Mesendoderm (in vitro differentiated cells): Measurements from ENCODE around the gene ADGRD1.

ENCODE experiments used
- DNase-seq: peaks from one replicate; pipeline ENCODE4 v3.0.0; 2013
- H2AK5ac ChIP-seq: 2 replicates; pipeline ENCODE4 v1.6.1; 2013; ENCODE audit warnings: low read length, inconsistent platforms
- H2BK120ac ChIP-seq: 2 replicates; pipeline ENCODE4 v1.6.1; 2013; ENCODE audit warnings: low read depth, mild to moderate bottlenecking, low read length, moderate library complexity, mixed read lengths
- H2BK15ac ChIP-seq: replicated peaks from 2 replicates; pipeline ENCODE4 v1.6.1; 2013; ENCODE audit warnings: low read depth, mild to moderate bottlenecking, moderate library complexity
- H2BK5ac ChIP-seq: 2 replicates; pipeline ENCODE4 v1.6.1; 2013; ENCODE audit warnings: low read length, inconsistent platforms
- H3K18ac ChIP-seq: 2 replicates; pipeline ENCODE4 v1.6.1; 2013; ENCODE audit warnings: mild to moderate bottlenecking, low read length, mixed read lengths
- H3K23ac ChIP-seq: one replicate; pipeline ENCODE4 v1.6.1; 2013; ENCODE audit warnings: low read length
- H3K27ac ChIP-seq: 2 replicates; pipeline ENCODE4 v1.5.1; 2013; ENCODE audit warnings: low read depth, mild to moderate bottlenecking, inconsistent platforms, low read length, moderate library complexity
- H3K27me3 ChIP-seq: 2 replicates; pipeline ENCODE4 v1.6.1; 2013; ENCODE audit warnings: low read length, control low read depth, mild to moderate bottlenecking, inconsistent platforms; ENCODE audit not compliant: insufficient read depth, poor library complexity
- H3K36me3 ChIP-seq: 2 replicates; pipeline ENCODE4 v1.6.1; 2013; ENCODE audit warnings: low read length, inconsistent platforms; ENCODE audit not compliant: control insufficient read depth, insufficient read depth
- H3K4ac ChIP-seq: one replicate; pipeline ENCODE4 v1.6.1; 2013; ENCODE audit warnings: low read depth, mild to moderate bottlenecking, low read length, moderate library complexity
- H3K4me1 ChIP-seq: 2 replicates; pipeline ENCODE4 v1.6.1; 2013; ENCODE audit warnings: low read depth, low read length, inconsistent platforms; ENCODE audit not compliant: control insufficient read depth
- H3K4me2 ChIP-seq: 2 replicates; pipeline ENCODE4 v1.6.1; 2013; ENCODE audit warnings: low read length
- H3K4me3 ChIP-seq: 2 replicates; pipeline ENCODE4 v1.5.1; 2013; ENCODE audit warnings: mild to moderate bottlenecking, low read length
- H3K56ac ChIP-seq: one replicate; pipeline ENCODE4 v1.6.1; 2013; ENCODE audit warnings: low read length
- H3K79me1 ChIP-seq: 2 replicates; pipeline ENCODE4 v1.6.1; 2013; ENCODE audit warnings: low read length, inconsistent platforms
- H3K79me2 ChIP-seq: 2 replicates; pipeline ENCODE4 v1.6.1; 2013; ENCODE audit warnings: mild to moderate bottlenecking, low read length; ENCODE audit not compliant: control insufficient read depth, insufficient read depth
- H3K9ac ChIP-seq: 2 replicates; pipeline ENCODE4 v1.6.1; 2013; ENCODE audit warnings: low read length, inconsistent platforms
- H4K5ac ChIP-seq: one replicate; pipeline ENCODE4 v1.6.1; 2013; ENCODE audit warnings: low read length
- H4K8ac ChIP-seq: one replicate; pipeline ENCODE4 v1.6.1; 2013; ENCODE audit warnings: low read depth, mild to moderate bottlenecking, control low read depth, low read length, moderate library complexity
- WGBS: extraction: QIAGEN DNeasy Blood & Tissue Kit; methylation state at CpG from one replicate; pipeline ENCODE4 v1.1.7; 2013; ENCODE audit warnings: low lambda C conversion rate, missing lambda C conversion rate; ENCODE audit not compliant: insufficient coverage; ENCODE audit errors: extremely low coverage; 5-methylcytosine and 5-hydroxymethylcytosine counted together

The ADGRD1 gene

DNA sequence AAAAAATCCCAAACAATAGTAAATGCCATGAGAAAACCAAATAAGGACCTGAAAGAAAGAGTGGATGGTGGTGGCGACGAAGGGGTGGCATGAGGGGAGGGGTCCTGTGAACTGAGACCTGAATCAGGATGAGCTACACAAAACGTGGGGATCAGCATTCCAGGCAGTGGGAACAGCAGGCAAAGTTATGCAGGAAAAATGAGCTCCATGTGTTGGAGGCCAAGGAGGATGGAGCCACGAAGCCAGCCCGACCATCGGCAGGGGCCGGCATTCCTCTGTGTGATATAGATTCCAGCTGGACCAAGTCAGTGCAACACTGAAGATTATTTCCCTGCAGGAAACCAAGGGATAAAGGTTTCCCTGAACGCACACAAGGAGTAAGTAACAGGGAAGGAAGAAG is 7.1 kb downstream of the ADGRD1 start:
- Histone ChIP-seq H3K4me3 (no peak overlapping the region), H2AK5ac (no peak overlapping the region), H3K4me1 (no peaks in the 10 kb centered on the region), H3K4ac (no peak overlapping the region), H3K23ac (no peak overlapping the region), H3K4me2 (no peak overlapping the region), H3K79me2 (no peaks in the 10 kb centered on the region), H3K27me3 (no peaks in the 10 kb centered on the region), H4K8ac (no peak overlapping the region), H3K56ac (no peak overlapping the region), H3K27ac (no peak overlapping the region), H3K36me3 (no peaks in the 10 kb centered on the region), H3K18ac (no peak overlapping the region), H2BK5ac (no peak overlapping the region), H3K9ac (no peak overlapping the region), H4K5ac (no peak overlapping the region), H2BK120ac (no peak overlapping the region), H2BK15ac (no peak overlapping the region), H3K79me1 (no peaks in the 10 kb centered on the region)
- no peak for DNase-seq
- WGBS = no CpG with 5 or more reads among the region's 8 CpGs

DNA sequence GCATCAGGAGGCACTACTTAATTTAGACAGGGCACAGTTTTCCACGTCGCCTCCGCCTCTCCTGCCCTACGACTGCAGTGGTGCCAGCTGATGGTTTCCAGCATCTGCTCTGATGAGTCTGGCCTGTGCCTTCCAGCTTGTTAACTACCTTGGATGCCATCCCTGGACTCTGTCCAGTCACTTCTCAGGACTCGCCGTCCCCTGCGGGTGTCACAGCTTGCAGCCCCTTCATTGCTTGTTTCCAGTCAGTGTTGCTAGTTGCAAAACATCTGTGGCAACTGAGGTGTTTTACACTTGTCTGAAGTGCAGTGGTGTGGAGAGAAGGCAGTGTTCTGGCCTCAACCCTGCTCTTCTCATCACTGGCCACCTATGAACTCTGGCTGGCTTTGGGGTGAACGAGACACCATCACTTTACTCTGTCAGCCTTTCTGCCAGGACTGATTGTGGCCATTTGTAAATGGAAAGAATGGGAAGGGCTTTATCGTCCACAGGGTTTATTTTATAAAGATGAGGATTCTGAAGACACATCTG is 8.3 kb downstream of the ADGRD1 start:
- no peaks in the 10 kb centered on the region for H3K4me1 ChIP-seq
- H3K9ac ChIP-seq = no peak overlapping the region
- no peak overlapping the region for H2BK15ac ChIP-seq
- H2AK5ac ChIP-seq = no peak overlapping the region
- no peaks in the 10 kb centered on the region for H3K36me3 ChIP-seq
- no peak overlapping the region for H4K8ac ChIP-seq
- H3K18ac ChIP-seq = no peak overlapping the region
- H3K4me3 ChIP-seq = no peak overlapping the region
- H3K79me2 ChIP-seq = no peaks in the 10 kb centered on the region
- no peak for DNase-seq
- H3K23ac ChIP-seq = no peak overlapping the region
- no peak overlapping the region for H3K27ac ChIP-seq
- H3K4ac ChIP-seq = no peak overlapping the region
- H3K56ac ChIP-seq = no peak overlapping the region
- H2BK120ac ChIP-seq = no peak overlapping the region
- H4K5ac ChIP-seq = no peak overlapping the region
- H2BK5ac ChIP-seq = no peak overlapping the region
- no CpG with 5 or more reads among the region's 9 CpGs for WGBS
- H3K4me2 ChIP-seq = no peak overlapping the region
- no peaks in the 10 kb centered on the region for H3K79me1 ChIP-seq
- H3K27me3 ChIP-seq = no peaks in the 10 kb centered on the region

- H3K27ac ChIP-seq = no peak overlapping the region
- H2BK120ac ChIP-seq = no peak overlapping the region
- H3K79me2 ChIP-seq = no peaks in the 10 kb centered on the region
- no peak overlapping the region for H2AK5ac ChIP-seq
- no peaks in the 10 kb centered on the region for H3K36me3 ChIP-seq
- no peak overlapping the region for H4K5ac ChIP-seq
- H4K8ac ChIP-seq = no peak overlapping the region
- no peak for DNase-seq
- H3K56ac ChIP-seq = no peak overlapping the region
- H2BK5ac ChIP-seq = no peak overlapping the region
- no peak overlapping the region for H3K4me2 ChIP-seq
- H2BK15ac ChIP-seq = no peak overlapping the region
- no peaks in the 10 kb centered on the region for H3K4me1 ChIP-seq
- no peaks in the 10 kb centered on the region for H3K79me1 ChIP-seq
- H3K4me3 ChIP-seq = no peak overlapping the region
- no CpG with 5 or more reads among the region's 6 CpGs for WGBS
- H3K18ac ChIP-seq = no peak overlapping the region
- no peak overlapping the region for H3K4ac ChIP-seq
- no peak overlapping the region for H3K23ac ChIP-seq
- no peak overlapping the region for H3K9ac ChIP-seq
- no peaks in the 10 kb centered on the region for H3K27me3 ChIP-seq
Measured at GRCh38 chr12:130965214-130965613, 11.5 kb downstream of the ADGRD1 start.

GRCh38 chr12:130965668-130966067 is 12.0 kb downstream of the ADGRD1 start:
- no peak for DNase-seq
- Histone ChIP-seq H3K36me3 (no peaks in the 10 kb centered on the region), H4K5ac (no peak overlapping the region), H2AK5ac (no peak overlapping the region), H3K18ac (no peak overlapping the region), H3K27ac (no peak overlapping the region), H2BK15ac (no peak overlapping the region), H3K4me2 (no peak overlapping the region), H3K4me1 (no peaks in the 10 kb centered on the region), H3K27me3 (no peaks in the 10 kb centered on the region), H3K79me2 (no peaks in the 10 kb centered on the region), H2BK5ac (no peak overlapping the region), H4K8ac (no peak overlapping the region), H3K9ac (no peak overlapping the region), H3K4me3 (no peak overlapping the region), H3K23ac (no peak overlapping the region), H2BK120ac (no peak overlapping the region), H3K56ac (no peak overlapping the region), H3K79me1 (no peaks in the 10 kb centered on the region), H3K4ac (no peak overlapping the region)
- no CpG with 5 or more reads among the region's 2 CpGs for WGBS

DNA sequence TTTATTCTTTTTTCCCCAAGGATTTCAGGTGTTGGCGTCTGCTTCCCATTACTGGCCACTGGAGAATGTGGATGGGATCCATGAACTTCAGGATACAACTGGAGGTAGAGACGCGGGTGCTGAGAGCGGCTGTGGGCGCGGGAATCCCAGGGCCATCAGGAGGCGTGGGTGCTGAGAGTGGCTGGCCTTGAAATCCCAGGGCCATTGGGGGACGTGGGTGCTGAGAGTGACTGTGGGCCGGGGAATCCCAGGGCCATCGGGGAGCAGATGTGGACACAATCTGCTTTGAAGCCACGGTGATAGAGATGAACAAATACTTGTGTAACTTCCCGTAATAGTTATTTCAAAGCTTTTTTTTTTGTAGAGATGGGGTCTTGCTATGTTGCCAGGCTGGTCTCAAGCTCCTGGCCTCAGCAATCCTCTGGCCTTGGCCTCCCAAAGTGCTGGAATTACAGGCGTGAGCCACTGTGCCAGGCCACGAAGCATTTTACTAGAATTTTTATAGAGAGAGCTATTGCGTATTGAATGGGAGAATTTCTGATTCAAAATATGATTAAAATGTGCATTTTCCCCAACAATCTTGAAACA is 12.8 kb downstream of the ADGRD1 start:
- Histone ChIP-seq H3K79me2 (no peaks in the 10 kb centered on the region), H3K18ac (no peak overlapping the region), H3K4me1 (no peaks in the 10 kb centered on the region), H4K5ac (no peak overlapping the region), H3K4me2 (no peak overlapping the region), H3K36me3 (no peaks in the 10 kb centered on the region), H2AK5ac (no peak overlapping the region), H4K8ac (no peak overlapping the region), H3K23ac (no peak overlapping the region), H2BK15ac (no peak overlapping the region), H3K79me1 (no peaks in the 10 kb centered on the region), H3K27ac (no peak overlapping the region), H3K4me3 (no peak overlapping the region), H3K27me3 (no peaks in the 10 kb centered on the region), H3K4ac (no peak overlapping the region), H3K56ac (no peak overlapping the region), H3K9ac (no peak overlapping the region), H2BK5ac (no peak overlapping the region), H2BK120ac (no peak overlapping the region)
- no peak for DNase-seq
- WGBS = no CpG with 5 or more reads among the region's 15 CpGs

DNA sequence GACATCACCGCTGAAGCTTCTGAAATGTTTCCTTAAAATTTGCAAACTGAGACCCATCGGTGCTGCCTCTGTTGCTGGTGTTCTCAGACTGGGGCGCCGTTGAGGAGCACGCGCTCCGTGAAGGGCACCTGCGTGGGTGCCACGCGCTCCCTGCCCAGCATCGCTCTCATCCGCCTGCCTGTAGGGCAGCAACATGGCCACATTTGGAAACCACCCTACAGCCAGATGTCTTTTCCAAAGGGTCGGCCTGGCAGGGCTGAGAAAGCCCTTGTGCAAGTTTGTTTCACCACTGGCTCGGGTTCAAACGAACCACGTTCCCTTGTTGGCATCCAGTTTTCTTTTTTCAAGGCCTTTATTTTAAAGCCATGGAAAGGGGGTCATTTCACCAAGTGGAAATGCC is 13.9 kb downstream of the ADGRD1 start:
- H2AK5ac ChIP-seq = no peak overlapping the region
- no peak overlapping the region for H3K27ac ChIP-seq
- no peak overlapping the region for H3K4me3 ChIP-seq
- no peak overlapping the region for H3K9ac ChIP-seq
- no peak overlapping the region for H3K18ac ChIP-seq
- H3K4me2 ChIP-seq = no peak overlapping the region
- H3K23ac ChIP-seq = no peak overlapping the region
- WGBS = no CpG with 5 or more reads among the region's 16 CpGs
- no peak overlapping the region for H2BK5ac ChIP-seq
- H3K56ac ChIP-seq = no peak overlapping the region
- H3K79me1 ChIP-seq = no peaks in the 10 kb centered on the region
- H3K4me1 ChIP-seq = no peaks in the 10 kb centered on the region
- no peak overlapping the region for H2BK15ac ChIP-seq
- H3K4ac ChIP-seq = no peak overlapping the region
- H3K79me2 ChIP-seq = no peaks in the 10 kb centered on the region
- H4K8ac ChIP-seq = no peak overlapping the region
- no peak overlapping the region for H2BK120ac ChIP-seq
- DNase-seq = no peak
- no peaks in the 10 kb centered on the region for H3K36me3 ChIP-seq
- H3K27me3 ChIP-seq = no peaks in the 10 kb centered on the region
- no peak overlapping the region for H4K5ac ChIP-seq
